Bone marrow (tissue), 2 donors: ENCODE results near the gene DGKZ.
"Not testable (repeated sequence)": the region's sequence is repeated elsewhere in the genome, so short reads cannot be mapped to it uniquely, and the experiment has no call there.

Experiments
- DNase-seq, 2 donors: peaks; one replicate each; lab custom pipeline; 2025; lab: John Stamatoyannopoulos, UW

The DGKZ gene

DNA sequence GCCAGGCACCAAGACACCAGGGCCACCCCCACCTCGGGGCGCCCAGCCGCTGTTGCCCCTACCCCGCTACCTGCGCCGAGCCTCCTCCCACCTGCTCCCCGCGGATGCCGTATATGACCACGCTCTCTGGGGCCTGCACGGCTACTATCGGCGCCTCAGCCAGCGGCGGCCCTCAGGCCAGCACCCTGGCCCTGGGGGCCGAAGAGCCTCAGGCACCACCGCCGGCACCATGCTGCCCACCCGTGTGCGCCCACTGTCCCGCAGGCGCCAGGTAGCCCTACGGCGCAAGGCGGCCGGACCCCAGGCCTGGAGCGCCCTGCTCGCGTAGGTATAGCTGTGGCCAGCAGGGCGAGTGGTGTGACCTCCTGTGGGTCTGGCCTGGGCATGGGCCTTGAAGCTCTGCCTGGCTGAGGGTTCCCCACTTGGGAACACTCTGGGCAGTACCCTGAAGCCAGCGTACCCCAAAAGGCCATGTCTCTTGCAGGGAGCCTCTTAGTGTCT lies 19.4 kb downstream of the DGKZ start:
- no peak for DNase-seq

DNA sequence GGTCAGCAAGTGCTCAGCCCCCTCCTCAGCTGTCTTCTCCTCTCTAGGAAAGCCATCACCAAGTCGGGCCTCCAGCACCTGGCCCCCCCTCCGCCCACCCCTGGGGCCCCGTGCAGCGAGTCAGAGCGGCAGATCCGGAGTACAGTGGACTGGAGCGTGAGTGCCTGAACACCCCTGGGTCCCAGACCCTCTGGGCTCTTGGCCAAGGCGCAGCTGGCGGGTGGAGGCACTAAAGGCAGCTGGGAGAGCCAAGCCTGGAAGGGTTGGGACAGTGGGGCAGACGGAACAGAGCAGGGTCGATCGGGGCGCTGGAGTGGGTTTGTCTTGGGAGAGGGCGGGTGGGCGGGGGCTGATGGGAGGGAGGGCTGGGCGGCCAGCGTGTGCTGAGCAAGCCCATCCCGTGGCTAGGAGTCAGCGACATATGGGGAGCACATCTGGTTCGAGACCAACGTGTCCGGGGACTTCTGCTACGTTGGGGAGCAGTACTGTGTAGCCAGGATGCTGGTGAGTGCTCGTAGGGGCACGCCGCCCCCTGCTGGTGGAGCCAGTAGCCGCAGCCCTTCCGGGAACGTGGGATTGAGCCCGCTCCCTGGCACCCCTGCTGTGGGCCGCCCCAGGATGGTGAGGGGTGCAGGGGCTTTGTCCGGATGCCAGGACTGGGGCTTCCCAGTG lies 20.1 kb downstream of the DGKZ start:
- peak; percentile 28 to 48 for DNase-seq

DNA sequence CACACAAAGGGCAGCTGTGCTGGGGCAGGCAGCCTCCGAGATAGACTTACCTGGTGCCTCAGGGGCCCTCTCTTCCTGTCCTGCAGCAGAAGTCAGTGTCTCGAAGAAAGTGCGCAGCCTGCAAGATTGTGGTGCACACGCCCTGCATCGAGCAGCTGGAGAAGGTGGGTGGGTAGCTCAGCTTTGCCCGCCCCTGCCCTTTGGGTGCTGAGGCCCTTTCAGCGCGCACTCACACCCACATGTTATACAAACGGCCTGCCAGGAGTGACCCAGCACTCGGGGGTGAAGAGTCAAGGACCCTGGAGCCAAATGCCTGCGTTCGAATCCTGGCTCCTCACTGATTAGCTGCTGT lies 20.6 kb downstream of the DGKZ start:
- no peak for DNase-seq

- no peak for DNase-seq
Measured at GRCh38 chr11:46369458-46370152, 22.3 kb downstream of the DGKZ start.

- DNase-seq = no peak
Measured at GRCh38 chr11:46370253-46370652, 23.0 kb downstream of the DGKZ start.

- not testable (repeated sequence) for DNase-seq
Measured at GRCh38 chr11:46371262-46371661, 24.0 kb downstream of the DGKZ start.

- no peak for DNase-seq
Measured at GRCh38 chr11:46372086-46372485, 24.8 kb downstream of the DGKZ start.

- DNase-seq = not testable (repeated sequence)
Measured at GRCh38 chr11:46372501-46372900, 25.2 kb downstream of the DGKZ start.

- no peak for DNase-seq
Measured at GRCh38 chr11:46373787-46374740, 26.8 kb downstream of the DGKZ start.

GRCh38 chr11:46374815-46375214 lies 27.6 kb downstream of the DGKZ start:
- no peak for DNase-seq

- DNase-seq = no peak
Measured at GRCh38 chr11:46375392-46376101, 28.3 kb downstream of the DGKZ start.

- no peak for DNase-seq
Measured at GRCh38 chr11:46376258-46377050, 29.2 kb downstream of the DGKZ start.

- no peak for DNase-seq
Measured at GRCh38 chr11:46377290-46377689, 30.0 kb downstream of the DGKZ start.

DNA sequence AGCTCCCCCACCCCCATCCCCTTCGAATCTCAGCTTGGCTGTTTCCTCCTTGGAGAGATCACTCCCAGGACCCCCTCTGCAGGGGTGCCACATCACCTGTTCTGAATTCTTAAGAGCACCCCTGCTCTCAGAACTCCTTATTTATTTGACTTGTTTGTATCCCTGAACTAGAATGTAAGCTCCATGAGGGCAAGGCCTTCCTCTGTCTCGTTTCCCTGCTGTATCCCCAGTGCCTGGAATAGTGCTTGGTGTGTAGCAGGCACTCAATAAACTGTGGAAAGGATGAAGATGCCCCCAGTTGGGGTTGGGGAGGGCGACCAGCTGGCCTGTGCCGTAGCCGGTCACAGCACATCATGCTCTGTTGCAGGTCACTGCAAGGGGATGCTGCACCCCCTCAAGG lies 30.6 kb downstream of the DGKZ start:
- no peak for DNase-seq

DNA sequence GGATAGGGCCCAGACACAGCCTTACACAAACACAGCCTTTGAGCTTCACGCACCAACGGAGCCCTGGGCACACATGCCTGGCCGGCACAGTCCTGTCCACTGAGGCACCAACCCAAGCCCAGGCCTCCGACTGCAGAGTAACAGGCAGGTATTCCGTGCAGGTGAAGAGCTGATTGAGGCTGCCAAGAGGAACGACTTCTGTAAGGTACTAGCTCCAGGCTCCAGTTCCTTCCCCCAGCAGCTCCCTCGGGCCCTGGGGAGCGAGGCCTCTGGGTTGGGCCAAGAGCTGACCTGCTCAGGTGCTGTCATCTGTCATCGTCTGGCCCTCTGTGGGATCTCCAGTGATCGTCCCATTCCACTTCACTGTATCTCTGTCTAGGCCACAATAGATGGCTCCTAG lies 31.0 kb downstream of the DGKZ start:
- no peak for DNase-seq

DNA sequence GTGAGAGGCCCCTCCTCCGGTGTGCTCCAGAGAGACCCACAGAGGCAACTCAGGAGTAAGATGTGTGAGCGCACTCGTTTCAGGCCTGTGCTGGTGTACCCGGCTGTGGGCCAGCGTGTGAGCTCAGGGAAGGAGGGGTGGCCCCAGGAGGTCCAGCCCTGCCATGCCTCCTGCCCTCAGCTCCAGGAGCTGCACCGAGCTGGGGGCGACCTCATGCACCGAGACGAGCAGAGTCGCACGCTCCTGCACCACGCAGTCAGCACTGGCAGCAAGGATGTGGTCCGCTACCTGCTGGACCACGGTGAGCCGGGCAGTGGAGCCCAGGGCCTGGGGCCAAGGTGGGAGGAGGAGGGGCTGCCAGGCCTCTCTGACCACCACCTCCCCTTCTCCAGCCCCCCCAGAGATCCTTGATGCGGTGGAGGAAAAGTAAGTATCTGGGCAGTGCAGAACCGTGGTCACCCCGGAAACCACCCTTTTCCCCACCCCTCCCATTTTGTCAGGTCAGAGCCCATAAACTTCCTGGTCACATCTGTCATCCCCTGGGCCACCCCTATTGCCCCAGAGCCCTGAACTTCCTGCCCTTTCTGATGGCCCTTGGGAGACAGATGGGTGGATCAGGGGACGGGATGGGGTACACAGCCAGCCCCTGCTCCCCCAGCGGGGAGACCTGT lies 31.7 kb downstream of the DGKZ start:
- DNase-seq = no peak

DNA sequence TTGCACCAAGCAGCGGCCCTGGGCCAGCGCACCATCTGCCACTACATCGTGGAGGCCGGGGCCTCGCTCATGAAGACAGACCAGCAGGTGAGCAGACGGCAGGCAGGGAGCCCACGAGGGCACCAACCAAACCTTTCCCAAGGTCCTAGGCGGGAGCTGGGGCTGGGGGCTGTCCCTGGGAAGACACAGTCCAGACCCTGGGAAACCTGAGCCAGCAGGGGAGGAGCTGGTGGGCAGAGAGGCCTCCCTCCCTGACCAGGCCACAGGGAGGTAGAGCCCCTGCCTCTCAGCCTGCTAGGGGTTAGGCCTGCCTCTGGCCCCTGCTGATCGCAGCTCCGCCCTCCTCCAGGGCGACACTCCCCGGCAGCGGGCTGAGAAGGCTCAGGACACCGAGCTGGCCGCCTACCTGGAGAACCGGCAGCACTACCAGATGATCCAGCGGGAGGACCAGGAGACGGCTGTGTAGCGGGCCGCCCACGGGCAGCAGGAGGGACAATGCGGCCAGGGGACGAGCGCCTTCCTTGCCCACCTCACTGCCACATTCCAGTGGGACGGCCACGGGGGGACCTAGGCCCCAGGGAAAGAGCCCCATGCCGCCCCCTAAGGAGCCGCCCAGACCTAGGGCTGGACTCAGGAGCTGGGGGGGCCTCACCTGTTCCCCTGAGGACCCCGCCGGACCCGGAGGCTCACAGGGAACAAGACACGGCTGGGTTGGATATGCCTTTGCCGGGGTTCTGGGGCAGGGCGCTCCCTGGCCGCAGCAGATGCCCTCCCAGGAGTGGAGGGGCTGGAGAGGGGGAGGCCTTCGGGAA lies 32.4 kb downstream of the DGKZ start:
- DNase-seq = not testable (repeated sequence)

DNA sequence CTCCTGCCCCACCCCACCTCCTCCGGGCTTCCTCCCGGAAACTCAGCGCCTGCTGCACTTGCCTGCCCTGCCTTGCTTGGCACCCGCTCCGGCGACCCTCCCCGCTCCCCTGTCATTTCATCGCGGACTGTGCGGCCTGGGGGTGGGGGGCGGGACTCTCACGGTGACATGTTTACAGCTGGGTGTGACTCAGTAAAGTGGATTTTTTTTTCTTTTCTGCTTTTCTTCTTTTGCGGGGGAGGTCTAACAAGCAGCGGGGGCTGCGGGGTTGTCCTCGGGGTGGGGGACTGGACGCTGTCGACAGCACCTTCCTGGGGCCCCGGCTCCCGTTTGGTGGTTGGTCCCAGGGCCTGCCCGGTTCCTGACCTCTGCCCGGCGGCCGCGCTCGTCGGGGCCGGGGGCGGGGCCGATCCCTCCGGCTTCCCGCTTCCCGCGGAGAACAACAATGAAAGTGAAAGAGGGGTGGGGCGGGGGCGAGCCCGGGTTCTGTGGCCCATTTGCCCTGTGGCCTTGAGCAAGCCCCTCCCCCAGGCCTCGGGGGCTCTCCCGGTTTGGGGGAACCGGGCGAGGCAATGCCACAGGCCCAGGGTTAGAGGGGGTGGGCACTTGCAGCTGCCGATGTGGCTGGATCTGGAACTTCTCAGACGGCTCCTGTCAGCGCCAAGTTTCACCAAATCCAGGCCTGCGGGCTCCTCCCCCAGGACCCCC lies 33.2 kb downstream of the DGKZ start:
- DNase-seq = peak; percentile 40 to 61
